H9 (cell line): Measurements from ENCODE around the gene C13orf46. TPM values are rescaled to one million over a fixed set of nuclear protein-coding genes. Genes with fewer than 3 reads are reported as not detected.
A peak's percentile ranks its signal among the peaks of the same experiment; 100 is the strongest.

Experiments used
- DNase-seq: peaks from one replicate; pipeline ENCODE4 v3.0.0-alpha.2; 2017
- H2AFZ ChIP-seq: one replicate; pipeline ENCODE4 v1.6.1; 2013; ENCODE audit warnings: mild to moderate bottlenecking, low read length, control low read depth, moderate library complexity
- H2AK5ac ChIP-seq: 2 replicates; pipeline ENCODE4 v1.6.1; 2013; ENCODE audit warnings: low read length, control low read depth, mixed read lengths; ENCODE audit not compliant: insufficient read length
- H2BK120ac ChIP-seq: one replicate; pipeline ENCODE4 v1.6.1; 2013; ENCODE audit warnings: low read depth, mild to moderate bottlenecking, low read length, control low read depth, inconsistent platforms; ENCODE audit not compliant: poor library complexity, severe bottlenecking
- H2BK12ac ChIP-seq: 2 replicates; pipeline ENCODE4 v1.6.1; 2013; ENCODE audit warnings: low read length, control low read depth, mixed read lengths, low read depth; ENCODE audit not compliant: insufficient read length
- H2BK15ac ChIP-seq: 2 replicates; pipeline ENCODE4 v1.6.1; 2013; ENCODE audit warnings: low read depth, low read length, control low read depth
- H2BK20ac ChIP-seq: one replicate; pipeline ENCODE4 v1.6.1; 2013; ENCODE audit warnings: low read depth, mild to moderate bottlenecking, low read length, control low read depth, inconsistent platforms; ENCODE audit not compliant: poor library complexity, severe bottlenecking
- H2BK5ac ChIP-seq: 2 replicates; pipeline ENCODE4 v1.6.1; 2013; ENCODE audit warnings: low read length, control low read depth, mixed read lengths; ENCODE audit not compliant: insufficient read length
- H3K14ac ChIP-seq: 2 replicates; pipeline ENCODE4 v1.6.1; 2013; ENCODE audit warnings: low read length, control low read depth; ENCODE audit not compliant: insufficient read depth
- H3K18ac ChIP-seq: 2 replicates; pipeline ENCODE4 v1.6.1; 2013; ENCODE audit warnings: low read depth, mild to moderate bottlenecking, mixed read lengths, low read length, control low read depth; ENCODE audit not compliant: insufficient read length
- H3K23ac ChIP-seq: 2 replicates; pipeline ENCODE4 v1.6.1; 2013; ENCODE audit warnings: low read length, control low read depth, mixed read lengths, low read depth; ENCODE audit not compliant: insufficient read length
- H3K23me2 ChIP-seq: 2 replicates; pipeline ENCODE4 v1.6.1; 2013; ENCODE audit warnings: low read depth, mild to moderate bottlenecking, mixed read lengths, low read length, control low read depth; ENCODE audit not compliant: insufficient read length, poor library complexity, severe bottlenecking
- H3K27ac ChIP-seq: 2 replicates; pipeline ENCODE4 v1.5.1; 2013; ENCODE audit warnings: low read length, control low read depth, mixed read lengths, low read depth; ENCODE audit not compliant: insufficient read length
- H3K27me3 ChIP-seq: 2 replicates; pipeline ENCODE4 v1.6.1; 2013; ENCODE audit warnings: low read length, control low read depth, inconsistent platforms; ENCODE audit not compliant: insufficient read depth
- H3K4ac ChIP-seq: 2 replicates; pipeline ENCODE4 v1.6.1; 2013; ENCODE audit warnings: low read depth, mild to moderate bottlenecking, control low read depth, inconsistent platforms, low read length, moderate library complexity
- H3K4me1 ChIP-seq: 2 replicates; pipeline ENCODE4 v1.6.1; 2013; ENCODE audit warnings: low read length, control low read depth, inconsistent platforms; ENCODE audit not compliant: insufficient read depth
- H3K4me2 ChIP-seq: 2 replicates; pipeline ENCODE4 v1.6.1; 2013; ENCODE audit warnings: low read length, control low read depth, mixed read lengths; ENCODE audit not compliant: insufficient read length, insufficient read depth
- H3K56ac ChIP-seq: 2 replicates; pipeline ENCODE4 v1.6.1; 2013; ENCODE audit warnings: low read depth, mild to moderate bottlenecking, mixed read lengths, low read length, control low read depth; ENCODE audit not compliant: insufficient read length
- H3K79me1 ChIP-seq: 2 replicates; pipeline ENCODE4 v1.6.1; 2013; ENCODE audit warnings: low read depth, mild to moderate bottlenecking, moderate library complexity, low read length, control low read depth, inconsistent platforms; ENCODE audit not compliant: insufficient read depth, poor library complexity, severe bottlenecking
- H3K79me2 ChIP-seq: 2 replicates; pipeline ENCODE4 v1.6.1; 2013; ENCODE audit warnings: low read length, control low read depth, inconsistent platforms; ENCODE audit not compliant: insufficient read depth
- H3K9ac ChIP-seq: 2 replicates; pipeline ENCODE4 v1.6.1; 2013; ENCODE audit warnings: low read length, control low read depth, mixed read lengths; ENCODE audit not compliant: insufficient read length; ENCODE audit errors: extremely low read depth
- H3K9me3 ChIP-seq: one replicate; pipeline ENCODE4 v1.6.1; 2013; ENCODE audit warnings: low read depth, low read length, inconsistent platforms; ENCODE audit not compliant: control insufficient read depth
- H3T11ph ChIP-seq: one replicate; pipeline ENCODE4 v1.6.1; 2013; ENCODE audit warnings: mild to moderate bottlenecking, low read length, control low read depth, inconsistent platforms
- H4K20me1 ChIP-seq: one replicate; pipeline ENCODE4 v1.6.1; 2013; ENCODE audit not compliant: control insufficient read depth, insufficient read length, insufficient read depth
- H4K5ac ChIP-seq: 2 replicates; pipeline ENCODE4 v1.6.1; 2013; ENCODE audit warnings: low read depth, mild to moderate bottlenecking, mixed read lengths, low read length, control low read depth; ENCODE audit not compliant: insufficient read length
- H4K8ac ChIP-seq: replicated peaks from 2 replicates; pipeline ENCODE4 v1.6.1; 2013; ENCODE audit warnings: low read length, control low read depth, mixed read lengths, low read depth; ENCODE audit not compliant: insufficient read length
- H4K91ac ChIP-seq: 2 replicates; pipeline ENCODE4 v1.6.1; 2013; ENCODE audit warnings: low read depth, mild to moderate bottlenecking, moderate library complexity, mixed read lengths, low read length, control low read depth; ENCODE audit not compliant: insufficient read length
- H3K27ac Mint-ChIP-seq, 3 experiments: 2 replicates in 2 of 3; 3 replicates in 1 of 3; pipeline ENCODE4 v1.8.0; 2020 to 2021; ENCODE audit warnings: mixed read lengths in 3 of 3, mild to moderate bottlenecking in 1 of 3, moderate library complexity in 1 of 3
- H3K27me3 Mint-ChIP-seq: 2 replicates; pipeline ENCODE4 v1.8.0; 2021; ENCODE audit warnings: low read depth, mild to moderate bottlenecking, moderate library complexity, mixed read lengths
- H3K36me3 Mint-ChIP-seq, 3 experiments: 2 replicates in 2 of 3; 3 replicates in 1 of 3; pipeline ENCODE4 v1.8.0; 2020 to 2021; ENCODE audit warnings: low read depth in 3 of 3, mixed read lengths in 3 of 3; ENCODE audit not compliant: insufficient read depth in 1 of 3
- H3K4me1 Mint-ChIP-seq, 2 experiments: 2 replicates each; pipeline ENCODE4 v1.8.0; 2020; ENCODE audit warnings: mixed read lengths in 2 of 2
- H3K4me3 Mint-ChIP-seq, 2 experiments: 2 replicates in 1 of 2; 3 replicates in 1 of 2; pipeline ENCODE4 v1.8.0; 2020 to 2021; ENCODE audit warnings: mild to moderate bottlenecking in 2 of 2, mixed read lengths in 2 of 2, moderate library complexity in 1 of 2
- H3K9me3 Mint-ChIP-seq, 2 experiments: 2 replicates in 1 of 2; 3 replicates in 1 of 2; pipeline ENCODE4 v1.8.0; 2020; ENCODE audit warnings: mild to moderate bottlenecking in 2 of 2, mixed read lengths in 2 of 2, moderate library complexity in 1 of 2
- CTCF ChIP-seq: fragments of 200-600 bp; sonication (generic); conservative IDR thresholded peaks from 3 replicates; pipeline ENCODE4 v1.8.0; 2021; ENCODE audit warnings: antibody characterized with exemption, mild to moderate bottlenecking
- WGBS: extraction: QIAGEN DNeasy Blood & Tissue Kit; methylation state at CpG from one replicate; pipeline ENCODE4 v1.1.7; 2013; ENCODE audit warnings: missing lambda C conversion rate, low lambda C conversion rate, mixed read lengths; ENCODE audit not compliant: insufficient read length; ENCODE audit errors: extremely low coverage; 5-methylcytosine and 5-hydroxymethylcytosine counted together
- total RNA-seq: library from RNA; stranded (reverse); gene quantifications from 2 replicates; pipeline ENCODE4 v1.2.1, GENCODE V29; 2021

Gene C13orf46
- total RNA-seq, 1 experiment from 2014 or later: 0.55 TPM

- no peak overlapping the region for H2AFZ ChIP-seq
- H3K9ac ChIP-seq: no peak overlapping the region
- no peak overlapping the region for H2BK5ac ChIP-seq
- no peak overlapping the region for H3K18ac ChIP-seq
- no peaks in the 10 kb centered on the region for H3K79me1 ChIP-seq
- H3K56ac ChIP-seq: no peak overlapping the region
- Mint-ChIP-seq H3K27ac (peak overlapping the region in 1 of 3 experiments; percentile 37; a peak in 2 of 7 replicates), H3K36me3 (peaks cover 3 to 6% (median 5%) of the 10 kb centered on the region in 3 experiments; a peak in 4 of 7 replicates), H3K9me3 (no peaks in the 10 kb centered on the region), H3K4me3 (no peak overlapping the region), H3K4me1 (0 out of 4 replicates have a peak, but pooled peaks cover 0 to 4% of the 10 kb centered on the region in 2 experiments), H3K27me3 (no peaks in the 10 kb centered on the region)
- WGBS: no CpG with 5 or more reads among the region's 29 CpGs
- DNase-seq: no peak
- H2BK120ac ChIP-seq: no peak overlapping the region
- H4K91ac ChIP-seq: no peak overlapping the region
- no peak overlapping the region for H3K14ac ChIP-seq
- H4K5ac ChIP-seq: no peak overlapping the region
- H4K20me1 ChIP-seq: no peaks in the 10 kb centered on the region
- H2BK12ac ChIP-seq: no peak overlapping the region
- no peak overlapping the region for H3K4me2 ChIP-seq
- H2BK15ac ChIP-seq: no peak overlapping the region
- H3K79me2 ChIP-seq: no peaks in the 10 kb centered on the region
- H3K4me1 ChIP-seq: no peaks in the 10 kb centered on the region
- H3K27ac ChIP-seq: no peak overlapping the region
- no peak overlapping the region for H2AK5ac ChIP-seq
- no peaks in the 10 kb centered on the region for H3K27me3 ChIP-seq
- no peak overlapping the region for H3T11ph ChIP-seq
- no peak overlapping the region for H3K4ac ChIP-seq
- TF ChIP-seq CTCF: no peak
- H2BK20ac ChIP-seq: no peak overlapping the region
- no peak overlapping the region for H4K8ac ChIP-seq
- H3K9me3 ChIP-seq: no peaks in the 10 kb centered on the region
- no peak overlapping the region for H3K23ac ChIP-seq
- no peaks in the 10 kb centered on the region for H3K23me2 ChIP-seq
Observed at GRCh38 chr13:113997845-113998751, 24.2 kb upstream of the C13orf46 start.
